Upper lobe of left lung (tissue), 6 donors: Measurements from ENCODE around the gene PDZD2. TPM values are rescaled to one million over a fixed set of nuclear protein-coding genes. Genes with fewer than 3 reads are reported as not detected.

ENCODE experiments used
- ATAC-seq, 2 donors: fragments of 200-7000 bp; cut with Tn5 transposase; one replicate each; pipeline ENCODE4 v1.9.1; 2022; ENCODE audit warnings: mild to moderate bottlenecking in 2 of 2, moderate library complexity in 2 of 2; ENCODE audit not compliant: low FRiP score in 2 of 2
- DNase-seq, 2 donors: peaks; one replicate each; pipeline ENCODE4 v3.0.0-alpha.2; 2019 to 2020
- H3K27ac ChIP-seq, 4 donors: fragments of 200-600 bp; sonication (generic); one replicate each; pipeline ENCODE4 v1.5.1; 2016 to 2019
- H3K27me3 ChIP-seq, 4 donors: fragments of 200-600 bp; sonication (generic); one replicate each; pipeline ENCODE4 v1.5.1; 2017 to 2019
- H3K36me3 ChIP-seq, 4 donors: fragments of 200-600 bp; sonication (generic); one replicate each; pipeline ENCODE4 v1.5.1; 2016 to 2019
- H3K4me1 ChIP-seq, 4 donors: fragments of 200-600 bp; sonication (generic); one replicate each; pipeline ENCODE4 v1.5.1; 2018 to 2019
- H3K4me3 ChIP-seq, 4 donors: fragments of 200-600 bp; sonication (generic); one replicate each; pipeline ENCODE4 v1.5.1; 2017 to 2019; ENCODE audit warnings: mild to moderate bottlenecking in 2 of 4, moderate library complexity in 1 of 4
- H3K9me3 ChIP-seq, 4 donors: fragments of 200-600 bp; sonication (generic); one replicate each; pipeline ENCODE4 v1.5.1; 2018 to 2019
- CTCF ChIP-seq, 6 experiments: fragments of 450-650 bp in 4 of 6; fragments of 200-600 bp in 2 of 6; sonication (generic) in 2 of 6; IDR thresholded peaks; one replicate each; pipeline ENCODE4 v1.5.1; 2016 to 2019; ENCODE audit warnings: antibody characterized with exemption in 6 of 6
- EP300 ChIP-seq, 4 donors: sonication (generic); formaldehyde crosslinking; IDR thresholded peaks; one replicate each; pipeline ENCODE4 v1.5.1; 2017; ENCODE audit warnings: antibody characterized with exemption in 4 of 4, control low read depth in 2 of 4
- POLR2A ChIP-seq, 4 donors: fragments of 450-650 bp; IDR thresholded peaks; one replicate each; pipeline ENCODE4 v1.5.1; 2016 to 2017; ENCODE audit warnings: antibody characterized with exemption in 4 of 4, mild to moderate bottlenecking in 2 of 4
- POLR2AphosphoS5 ChIP-seq, 2 donors: sonication (generic); formaldehyde crosslinking; IDR thresholded peaks; one replicate each; pipeline ENCODE4 v1.5.1; 2017; ENCODE audit warnings: antibody characterized with exemption in 2 of 2
- WGBS, 2 donors: methylation state at CpG; one replicate each; pipeline ENCODE4 v1.1.5; 2017 to 2018; 5-methylcytosine and 5-hydroxymethylcytosine counted together
- total RNA-seq, 6 donors: library from RNA; depleted of rRNA in 4 of 6; stranded (reverse); fragments of >200 nt in 4 of 6; gene quantifications; one replicate each; pipeline versions ENCODE4 v1.1.0 to v1.2.1, GENCODE V29; 2016 to 2021
- donor health status: DM: no; HTN: no; CAD: no; lungs with moderate emphysema.
- donor health status: DM: no; HTN: yes; CAD: no; lungs with severe emphysema.

Gene PDZD2
- total RNA-seq, 6 donors from 2014 or later, result 53.4 to 73.6 (median 68.4) TPM

DNA sequence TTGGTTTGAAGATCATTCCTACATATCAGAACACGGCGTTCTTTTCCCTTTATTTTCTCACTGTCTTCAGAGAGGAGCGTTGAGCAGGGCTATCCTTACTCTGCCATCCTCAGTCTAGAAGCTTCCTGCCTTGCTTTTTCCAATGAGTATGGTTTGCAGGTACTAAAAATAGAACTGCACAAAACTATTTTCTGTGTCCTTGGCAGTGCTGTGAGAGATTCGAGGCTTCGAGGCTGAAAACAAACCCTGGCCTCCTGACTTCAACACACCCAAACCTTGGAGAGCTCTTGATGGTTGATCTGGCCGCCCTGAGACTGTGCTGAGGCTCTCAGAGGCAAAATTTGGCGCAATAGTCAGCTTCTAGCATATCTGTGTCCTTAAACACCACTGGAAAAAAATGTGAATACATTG, 456.3 kb downstream of the PDZD2 start:
- Histone ChIP-seq H3K36me3 (peaks cover 0 to 42% (median 8%) of the 10 kb centered on the region in 4 donors), H3K4me3 (no peak overlapping the region), H3K27ac (peak overlapping the region; percentile 34 to 72 (median 45)), H3K9me3 (no peaks in the 10 kb centered on the region), H3K4me1 (peaks cover 0 to 23% (median under 1%) of the 10 kb centered on the region in 4 donors), H3K27me3 (no peaks in the 10 kb centered on the region)
- ATAC-seq, result peak; percentile 38 to 42
- WGBS, 2 donors, result 50 to 53% methylated on average over 7 of the region's 7 CpGs
- TF ChIP-seq CTCF (IDR thresholded peaks at IDR 0.05) (no peak), POLR2AphosphoS5 (IDR thresholded peaks at IDR 0.05) (peak in 1 of 2 donors; percentile 6)
- DNase-seq, result peak in 1 of 2 donors; percentile 57

DNA sequence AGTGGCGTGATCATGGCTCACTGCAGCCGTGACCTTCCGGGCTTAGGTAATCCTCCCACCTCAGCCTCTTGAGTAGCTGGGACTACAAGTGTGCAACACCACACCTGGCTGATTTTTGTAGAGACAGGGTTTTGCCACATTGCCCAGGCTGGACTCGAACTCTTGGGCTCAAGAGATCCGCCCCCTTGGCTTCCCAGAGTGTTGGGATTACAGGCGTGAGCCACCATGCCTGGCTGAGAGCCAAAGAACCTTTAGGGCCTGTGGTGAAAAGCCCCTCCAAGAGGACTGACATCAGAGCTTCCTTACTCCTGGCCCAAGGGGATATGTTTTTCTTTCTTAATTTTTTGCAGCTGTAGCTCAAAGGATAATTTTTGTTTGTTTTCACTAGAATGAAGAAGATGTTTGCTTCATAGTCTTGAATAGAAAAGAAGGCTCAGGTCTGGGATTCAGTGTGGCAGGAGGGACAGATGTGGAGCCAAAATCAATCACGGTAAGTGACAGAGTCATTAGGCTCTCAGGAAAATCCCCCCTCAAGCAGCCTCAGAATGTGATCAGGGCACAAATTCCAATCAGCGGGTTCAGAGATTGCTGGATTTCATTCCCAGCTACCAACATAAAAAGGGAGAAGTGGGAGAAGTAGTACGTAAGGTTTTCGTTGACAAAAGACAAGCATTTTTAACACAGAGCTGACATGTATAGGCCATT, 458.1 kb downstream of the PDZD2 start:
- no peak for ATAC-seq
- 93 to 96% methylated on average over 9 to 10 of the region's 10 CpGs for WGBS, 2 donors
- H3K27ac ChIP-seq, result peak overlapping the region in 2 of 4 donors; percentile 59 to 74
- TF ChIP-seq POLR2A (IDR thresholded peaks at IDR 0.05), result no peak
- no peak for TF ChIP-seq EP300 (IDR thresholded peaks at IDR 0.05)
- TF ChIP-seq CTCF (IDR thresholded peaks at IDR 0.05), result no peak
- TF ChIP-seq POLR2AphosphoS5 (IDR thresholded peaks at IDR 0.05), result no peak
- H3K4me3 ChIP-seq, result no peak overlapping the region
- peaks cover 0 to 50% (median 13%) of the 10 kb centered on the region in 4 donors for H3K36me3 ChIP-seq
- no peak for DNase-seq
- H3K4me1 ChIP-seq, result peaks cover 0 to 28% (median 4%) of the 10 kb centered on the region in 4 donors
- H3K27me3 ChIP-seq, result no peaks in the 10 kb centered on the region
- no peaks in the 10 kb centered on the region for H3K9me3 ChIP-seq

DNA sequence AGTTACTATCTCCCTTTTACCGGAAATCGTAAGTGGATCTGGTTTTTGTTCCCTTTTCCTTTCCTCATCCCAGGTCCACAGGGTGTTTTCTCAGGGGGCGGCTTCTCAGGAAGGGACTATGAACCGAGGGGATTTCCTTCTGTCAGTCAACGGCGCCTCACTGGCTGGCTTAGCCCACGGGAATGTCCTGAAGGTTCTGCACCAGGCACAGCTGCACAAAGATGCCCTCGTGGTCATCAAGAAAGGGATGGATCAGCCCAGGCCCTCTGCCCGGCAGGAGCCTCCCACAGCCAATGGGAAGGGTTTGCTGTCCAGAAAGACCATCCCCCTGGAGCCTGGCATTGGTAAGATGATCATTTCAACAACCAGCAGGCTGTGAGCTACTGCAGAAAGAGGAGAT, 459.4 kb downstream of the PDZD2 start:
- H3K36me3 ChIP-seq, result peaks cover 9 to 62% (median 20%) of the 10 kb centered on the region in 4 donors
- H3K27ac ChIP-seq, result peak overlapping the region in 3 of 4 donors; percentile 13 to 74 (median 59)
- H3K4me1 ChIP-seq, result peaks cover 0 to 22% (median 4%) of the 10 kb centered on the region in 4 donors
- DNase-seq (no peak), ATAC-seq (no peak)
- H3K9me3 ChIP-seq, result no peaks in the 10 kb centered on the region
- TF ChIP-seq EP300 (IDR thresholded peaks at IDR 0.05) (no peak), CTCF (IDR thresholded peaks at IDR 0.05) (no peak), POLR2AphosphoS5 (IDR thresholded peaks at IDR 0.05) (no peak), POLR2A (IDR thresholded peaks at IDR 0.05) (no peak)
- no peak overlapping the region for H3K4me3 ChIP-seq
- H3K27me3 ChIP-seq, result no peaks in the 10 kb centered on the region
- 52 to 67% methylated on average over 9 of the region's 9 CpGs for WGBS, 2 donors

DNA sequence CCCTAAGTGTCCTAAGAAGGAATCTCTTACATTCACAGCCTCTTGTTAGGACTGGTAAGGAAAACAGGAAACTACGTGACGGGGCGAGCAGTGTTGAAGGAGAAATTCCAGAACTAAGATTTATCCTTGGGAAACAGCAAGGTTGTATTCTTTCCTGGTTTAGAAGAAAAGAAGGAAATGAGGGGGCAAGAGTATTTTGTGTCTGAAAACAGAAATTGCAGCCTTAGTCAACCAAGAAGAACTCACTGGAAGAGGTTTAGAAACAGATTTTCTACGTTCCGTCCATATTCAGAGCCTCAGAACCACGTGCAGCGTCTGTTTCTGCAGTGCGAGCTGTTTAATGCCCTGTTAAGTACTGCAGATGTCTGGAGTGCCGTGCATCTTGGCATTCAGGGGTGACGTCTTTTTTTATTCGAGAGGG, 460.0 kb downstream of the PDZD2 start:
- H3K4me3 ChIP-seq, result no peak overlapping the region
- H3K4me1 ChIP-seq, result peaks cover 0 to 21% (median 4%) of the 10 kb centered on the region in 4 donors
- H3K36me3 ChIP-seq, result peaks cover 9 to 68% (median 26%) of the 10 kb centered on the region in 4 donors
- peak overlapping the region in 3 of 4 donors; percentile 13 to 74 (median 59) for H3K27ac ChIP-seq
- H3K27me3 ChIP-seq, result no peaks in the 10 kb centered on the region
- TF ChIP-seq POLR2AphosphoS5 (IDR thresholded peaks at IDR 0.05) (peak in 1 of 2 donors; percentile 7), CTCF (IDR thresholded peaks at IDR 0.05) (no peak), EP300 (IDR thresholded peaks at IDR 0.05) (no peak), POLR2A (IDR thresholded peaks at IDR 0.05) (no peak)
- DNase-seq (no peak), ATAC-seq (no peak)
- H3K9me3 ChIP-seq, result no peaks in the 10 kb centered on the region
- 65 to 72% methylated on average over 11 of the region's 11 CpGs for WGBS, 2 donors
